COLO668 (cell line): Measurements from ENCODE around the gene USP24.

ENCODE experiments used
- DNase-seq: peaks from one replicate; lab custom pipeline; 2025; ENCODE audit not compliant: unreplicated experiment; lab: John Stamatoyannopoulos, UW

Gene USP24

DNA sequence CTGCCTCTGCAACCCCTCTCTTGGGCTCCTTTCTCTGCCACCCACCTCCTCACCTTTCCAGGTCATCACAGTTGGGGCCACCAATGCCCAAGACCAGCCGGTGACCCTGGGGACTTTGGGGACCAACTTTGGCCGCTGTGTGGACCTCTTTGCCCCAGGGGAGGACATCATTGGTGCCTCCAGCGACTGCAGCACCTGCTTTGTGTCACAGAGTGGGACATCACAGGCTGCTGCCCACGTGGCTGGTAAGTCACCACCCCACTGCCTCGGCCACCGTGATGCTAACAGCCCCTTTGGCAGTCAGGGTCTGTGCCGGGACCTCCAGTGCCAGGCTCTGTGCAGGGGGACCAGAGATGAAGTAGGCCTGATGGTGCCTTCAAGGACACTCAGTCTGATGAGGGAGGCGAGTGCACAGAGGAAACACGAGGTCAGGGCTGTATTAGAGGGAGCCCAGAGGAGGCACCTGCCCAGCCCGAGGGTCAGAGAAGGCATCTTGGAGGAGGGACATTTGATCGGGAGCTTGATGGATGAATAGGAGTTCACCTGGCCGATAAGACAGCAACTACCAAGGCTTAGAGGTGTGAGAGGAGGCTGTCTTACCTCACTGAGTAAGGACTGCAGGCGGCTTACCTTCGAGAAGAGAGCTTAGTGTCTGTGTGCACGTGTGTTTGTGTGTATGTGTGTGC lies 157.8 kb downstream of the USP24 start:
- no peak for DNase-seq

DNA sequence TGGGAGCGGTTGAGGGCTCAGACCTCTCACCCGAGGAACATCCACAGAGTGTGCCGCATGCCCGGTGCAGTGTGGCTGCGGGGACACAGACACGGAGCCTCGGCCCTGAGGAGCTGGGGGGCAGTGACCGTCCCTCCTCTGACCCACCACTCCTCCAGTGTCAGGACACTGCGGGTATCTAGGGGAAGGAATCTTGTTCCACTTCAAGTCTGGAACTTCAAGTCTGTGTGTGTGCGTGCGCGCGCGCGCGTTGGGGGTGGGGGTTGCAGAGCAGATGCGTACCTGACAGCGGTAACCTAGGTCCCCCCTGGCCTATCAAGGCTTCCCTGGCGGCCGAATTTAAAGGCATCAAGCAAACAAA lies 158.6 kb downstream of the USP24 start:
- no peak for DNase-seq

DNA sequence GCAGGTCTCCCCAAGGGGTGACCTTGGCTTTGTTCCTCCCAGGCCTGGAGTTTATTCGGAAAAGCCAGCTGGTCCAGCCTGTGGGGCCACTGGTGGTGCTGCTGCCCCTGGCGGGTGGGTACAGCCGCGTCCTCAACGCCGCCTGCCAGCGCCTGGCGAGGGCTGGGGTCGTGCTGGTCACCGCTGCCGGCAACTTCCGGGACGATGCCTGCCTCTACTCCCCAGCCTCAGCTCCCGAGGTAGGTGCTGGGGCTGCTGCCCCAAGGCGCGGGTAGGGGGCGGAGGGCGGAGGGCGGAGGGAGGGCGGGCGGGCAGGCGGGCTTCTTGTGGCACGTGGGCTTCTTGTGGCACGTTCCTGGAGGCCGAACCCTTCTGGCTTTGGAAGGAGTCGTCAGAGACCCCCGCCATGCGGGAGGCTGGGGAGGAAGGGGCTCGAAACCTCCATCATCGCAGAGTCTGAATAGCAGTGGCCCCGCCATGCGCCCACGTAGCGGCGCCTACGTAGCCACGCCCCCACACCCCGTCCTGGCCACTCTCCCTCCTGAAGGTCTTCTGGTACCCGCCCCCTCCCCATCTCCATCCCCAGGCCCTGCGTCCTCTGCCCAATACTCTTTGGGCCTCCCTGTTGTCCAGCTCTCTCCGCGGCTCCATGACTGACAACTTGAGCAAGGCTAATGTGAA lies 159.1 kb downstream of the USP24 start:
- DNase-seq, result no peak

DNA sequence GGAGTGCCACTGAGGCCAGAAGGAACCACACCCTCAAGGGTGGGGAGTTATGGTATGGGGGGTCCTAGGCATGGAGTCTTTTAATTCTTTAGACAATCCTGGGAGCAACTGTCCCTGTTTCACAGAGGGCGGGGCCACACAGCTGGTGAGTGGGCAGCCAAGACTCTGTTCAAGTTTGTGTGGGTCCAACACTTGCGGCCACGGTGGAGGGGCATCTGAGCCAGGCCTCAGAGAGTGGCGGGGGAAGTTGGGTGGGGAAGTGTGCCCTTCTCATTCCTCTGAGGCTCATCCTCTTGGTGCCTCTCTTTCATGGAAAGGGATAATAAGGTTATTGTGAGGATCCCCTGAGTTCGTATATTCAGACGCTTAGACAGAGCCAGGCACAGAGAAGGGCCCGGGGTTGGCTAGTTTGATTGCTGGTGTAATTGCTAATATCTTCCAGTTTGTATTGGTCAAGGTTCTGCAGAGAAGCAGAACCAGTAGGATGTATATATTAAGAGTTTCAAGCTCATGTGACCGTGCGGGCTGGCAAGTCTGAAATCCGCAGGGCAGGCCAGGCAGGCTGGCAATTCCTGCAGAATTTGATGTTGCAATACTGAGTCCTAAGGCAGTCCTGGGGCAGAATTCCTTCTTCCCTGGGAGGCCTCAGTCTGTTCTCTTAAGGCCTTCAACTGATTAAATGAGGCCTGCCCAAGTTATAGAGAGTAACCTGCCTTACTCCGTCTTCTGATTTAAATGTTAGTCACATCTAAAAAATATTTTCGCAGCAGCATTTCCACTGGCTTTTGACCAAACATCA lies 159.9 kb downstream of the USP24 start:
- DNase-seq, result no peak

DNA sequence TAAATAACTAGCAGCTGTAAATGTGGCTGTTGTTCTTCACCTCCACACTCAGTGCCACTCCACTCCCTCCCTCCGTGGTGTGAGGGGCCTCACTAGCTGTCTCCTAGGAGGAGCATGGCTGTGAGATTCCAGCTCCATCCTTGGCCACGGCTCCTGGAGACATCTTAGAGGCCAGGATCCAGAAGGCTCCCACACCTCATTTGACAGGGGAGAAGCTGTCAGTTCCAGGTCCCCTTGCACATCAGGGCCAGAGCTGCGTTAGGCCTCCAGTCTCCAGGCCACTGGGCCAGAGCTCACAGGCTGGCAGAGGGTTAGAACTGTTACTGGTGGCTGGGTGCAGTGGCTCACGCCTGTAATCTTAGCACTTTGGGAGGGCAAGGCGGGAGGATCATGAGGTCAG lies 160.8 kb downstream of the USP24 start:
- DNase-seq, result no peak

DNA sequence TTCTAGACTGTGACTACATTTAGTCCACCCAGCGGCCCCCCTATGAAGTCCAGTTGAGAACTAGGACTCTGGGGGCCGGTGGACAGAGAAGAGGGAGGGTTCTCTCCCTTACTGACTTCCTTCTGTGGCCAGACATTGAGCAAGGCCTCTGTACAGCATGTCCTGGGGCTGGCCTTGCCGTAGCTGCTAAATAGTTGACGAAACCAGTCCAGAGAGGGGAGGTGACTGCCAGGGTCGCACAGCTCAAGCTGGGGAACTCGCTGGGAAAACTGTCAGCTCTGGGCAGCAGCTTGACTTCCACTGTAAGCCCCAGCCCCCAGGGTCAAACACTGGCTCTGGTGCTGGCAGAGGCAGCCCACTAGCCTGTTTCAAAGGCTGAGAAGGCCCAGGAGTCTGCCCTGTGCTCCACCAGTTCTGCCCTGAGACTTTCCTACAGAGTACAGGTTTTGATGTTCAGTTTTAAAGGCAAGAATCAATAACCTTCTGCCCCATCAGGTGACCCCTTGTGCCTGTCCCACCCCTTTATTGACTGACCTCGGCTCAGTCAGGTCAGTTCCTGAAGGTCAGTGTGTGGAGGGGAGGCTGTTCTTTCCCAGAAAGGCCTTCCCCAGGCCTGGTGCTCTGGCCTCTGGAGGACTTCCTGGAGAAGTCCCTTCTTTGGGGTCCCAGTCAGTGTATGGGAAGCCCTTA lies 161.8 kb downstream of the USP24 start:
- no peak for DNase-seq

DNA sequence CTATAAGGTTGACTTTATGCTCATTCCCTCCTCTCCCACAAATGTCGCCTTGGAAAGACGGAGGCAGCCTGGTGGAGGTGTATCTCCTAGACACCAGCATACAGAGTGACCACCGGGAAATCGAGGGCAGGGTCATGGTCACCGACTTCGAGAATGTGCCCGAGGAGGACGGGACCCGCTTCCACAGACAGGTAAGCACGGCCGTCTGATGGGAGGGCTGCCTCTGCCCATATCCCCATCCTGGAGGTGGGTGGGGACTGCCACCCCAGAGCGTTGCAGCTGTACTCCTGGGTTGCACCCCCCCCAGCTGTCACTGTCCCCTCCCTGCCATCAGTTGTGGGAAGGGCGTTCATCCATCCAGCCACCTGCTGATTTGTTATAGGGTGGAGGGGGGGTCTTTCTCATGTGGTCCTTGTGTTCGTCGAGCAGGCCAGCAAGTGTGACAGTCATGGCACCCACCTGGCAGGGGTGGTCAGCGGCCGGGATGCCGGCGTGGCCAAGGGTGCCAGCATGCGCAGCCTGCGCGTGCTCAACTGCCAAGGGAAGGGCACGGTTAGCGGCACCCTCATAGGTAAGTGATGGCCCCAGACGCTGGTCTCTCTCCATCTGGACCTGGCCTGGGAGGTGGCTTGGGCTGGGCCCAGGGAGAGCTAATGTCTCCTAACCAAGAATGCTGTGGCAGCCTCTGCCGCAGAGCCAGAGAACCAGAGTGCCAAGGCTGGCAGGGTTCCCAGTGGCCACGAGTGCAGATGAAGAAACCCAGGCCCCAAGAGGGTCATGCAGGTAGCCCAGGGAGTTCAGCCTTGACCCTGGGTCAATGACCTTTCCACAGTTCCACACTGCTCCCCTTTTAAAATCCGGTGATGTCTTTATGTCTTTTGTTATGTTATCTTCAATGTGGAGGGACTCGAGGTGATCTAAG lies 162.7 kb downstream of the USP24 start:
- DNase-seq, result no peak

DNA sequence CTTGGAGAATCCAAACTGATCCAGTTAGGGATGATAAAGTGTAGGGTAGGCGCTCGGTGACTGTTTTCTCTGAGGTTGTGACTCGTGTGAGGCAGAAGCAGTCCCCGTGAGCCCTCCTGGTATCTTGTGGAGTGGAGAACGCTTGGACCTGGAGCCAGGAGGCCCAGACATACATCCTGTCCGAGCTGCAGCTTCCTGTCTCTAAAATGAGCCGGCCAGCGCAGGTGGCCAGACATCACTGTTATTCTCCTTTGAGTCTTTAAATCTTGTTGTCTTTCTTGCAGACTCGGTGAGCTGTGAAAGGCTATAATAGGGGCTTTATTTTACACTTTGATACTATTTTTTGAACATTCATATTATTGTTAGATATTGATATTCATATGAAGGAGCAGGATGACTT lies 163.5 kb downstream of the USP24 start:
- DNase-seq, result no peak

DNA sequence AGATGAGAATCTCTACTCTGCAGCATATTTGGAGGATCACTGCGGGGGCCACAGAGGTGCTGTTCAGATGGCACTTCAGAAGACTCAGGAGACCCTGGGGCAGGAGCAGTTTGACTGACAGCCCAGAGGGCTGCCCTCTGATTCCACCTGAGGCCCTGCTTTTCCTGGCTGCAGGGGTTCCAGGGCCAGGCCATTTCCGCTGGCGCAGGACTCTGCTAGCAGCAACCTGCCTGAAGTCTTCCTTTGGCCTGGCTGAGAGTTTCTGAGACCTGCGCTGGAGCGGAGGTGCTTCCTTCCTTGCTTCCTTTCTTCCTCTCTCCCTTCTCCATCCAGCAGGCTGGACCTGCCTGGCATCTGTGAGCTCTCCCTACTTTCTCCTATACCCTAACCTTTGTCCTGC lies 164.0 kb downstream of the USP24 start:
- DNase-seq, result no peak

DNA sequence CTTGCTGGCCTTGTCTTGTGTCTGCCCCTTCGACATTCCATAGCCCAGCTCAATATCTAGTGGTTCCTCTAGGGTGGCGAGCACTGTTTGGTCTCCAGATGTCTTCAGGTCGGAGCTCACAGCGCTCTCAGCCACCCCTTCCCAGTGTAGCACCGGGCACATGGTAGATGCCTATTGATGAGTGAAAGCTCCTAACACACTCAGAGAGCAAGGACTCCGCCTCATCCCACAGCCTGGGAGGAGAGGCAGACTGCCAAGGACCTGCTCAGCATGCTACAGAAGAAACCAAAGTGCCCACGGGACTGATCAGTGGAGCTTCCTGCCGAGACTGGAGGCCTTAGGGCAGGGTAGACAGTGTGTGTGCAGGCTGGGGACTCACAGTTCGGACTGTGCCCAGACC lies 164.9 kb downstream of the USP24 start:
- DNase-seq, result no peak

DNA sequence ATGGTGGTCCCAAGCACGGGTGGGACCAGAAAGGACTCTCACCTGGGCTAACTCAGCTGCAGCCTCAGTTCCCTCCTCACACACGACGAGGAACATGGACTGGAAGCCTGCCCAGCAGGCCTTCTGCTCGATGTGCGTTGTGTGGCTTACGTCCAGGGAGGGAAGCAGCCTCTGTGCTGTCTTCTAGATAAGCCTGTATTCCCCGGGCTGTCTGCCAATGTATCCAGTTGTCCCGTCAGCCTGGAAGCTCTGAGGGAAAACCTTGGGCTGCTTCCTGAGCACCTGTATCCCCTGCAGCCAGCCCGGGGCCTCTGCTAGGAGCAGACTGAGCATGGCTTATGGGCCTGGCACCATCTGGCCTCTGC lies 165.3 kb downstream of the USP24 start:
- no peak for DNase-seq

DNA sequence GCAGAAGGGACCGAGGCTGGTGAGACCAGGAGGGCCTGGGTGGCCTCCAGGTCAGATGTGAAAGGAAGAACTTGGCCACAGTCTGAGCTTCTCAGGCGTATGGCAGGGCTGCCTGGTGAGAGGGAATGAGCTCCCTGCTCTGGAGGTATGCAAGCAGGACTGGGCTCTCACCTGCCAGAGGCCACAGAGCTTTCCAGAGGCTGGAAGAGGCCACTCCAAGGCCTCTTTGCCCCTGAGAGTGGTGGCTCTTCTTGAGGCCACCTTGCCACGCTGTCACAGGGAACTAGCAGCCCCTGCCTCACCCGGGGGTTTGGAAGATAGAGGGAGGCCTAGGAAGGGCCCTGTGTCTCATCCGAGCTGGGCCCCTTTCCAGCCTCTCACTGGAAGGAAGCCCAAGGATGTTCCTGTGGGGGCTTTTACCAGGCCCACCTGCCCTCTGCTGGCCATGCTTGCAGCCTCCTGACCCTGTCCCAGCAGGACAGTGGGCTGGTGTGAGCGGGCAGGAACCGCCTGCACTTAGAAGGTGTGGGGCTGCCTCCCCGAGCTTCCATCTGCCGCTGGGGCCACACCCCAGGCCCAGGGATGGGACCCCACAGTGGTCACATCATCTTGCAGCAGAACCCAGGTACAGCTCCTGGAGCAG lies 165.8 kb downstream of the USP24 start:
- no peak for DNase-seq

DNA sequence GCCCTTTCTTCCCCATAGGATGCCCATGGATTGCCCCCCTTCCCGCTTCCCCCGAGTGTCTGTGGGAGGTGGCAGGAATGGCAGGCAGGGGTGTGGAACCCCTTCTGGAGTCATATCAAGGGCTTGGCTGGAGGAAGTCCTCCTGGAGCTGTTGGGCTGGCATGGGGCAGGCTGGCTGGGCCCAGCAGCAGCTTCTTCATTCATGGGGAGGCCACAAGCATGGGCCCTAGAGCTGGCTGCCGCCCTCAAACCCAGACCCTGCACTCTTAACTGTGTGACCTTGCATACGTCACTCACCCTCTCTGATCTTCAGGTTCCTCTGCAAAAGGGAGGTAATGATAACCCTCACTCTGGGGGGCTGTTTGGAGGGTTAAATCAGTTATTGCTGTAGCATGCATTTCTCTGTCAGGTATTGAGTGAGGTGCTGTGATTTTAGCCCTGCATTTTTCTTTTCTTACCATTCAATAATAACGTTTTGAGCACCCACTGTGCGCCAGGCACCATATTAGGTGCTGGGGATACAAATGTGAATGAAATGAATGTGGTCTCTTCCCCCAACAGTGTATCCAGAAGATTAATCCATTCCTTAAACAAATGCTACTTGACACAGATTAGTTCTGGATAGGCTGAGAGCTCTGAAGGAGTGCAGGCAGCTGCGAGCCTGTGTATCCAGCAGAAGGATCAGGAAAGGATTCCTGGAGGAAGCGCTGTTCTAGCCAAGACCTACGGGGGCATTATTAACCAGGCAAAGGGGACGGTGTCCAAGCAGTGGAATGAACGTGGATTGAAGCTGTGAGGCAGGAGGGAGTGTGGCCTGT lies 166.5 kb downstream of the USP24 start:
- DNase-seq, result no peak

DNA sequence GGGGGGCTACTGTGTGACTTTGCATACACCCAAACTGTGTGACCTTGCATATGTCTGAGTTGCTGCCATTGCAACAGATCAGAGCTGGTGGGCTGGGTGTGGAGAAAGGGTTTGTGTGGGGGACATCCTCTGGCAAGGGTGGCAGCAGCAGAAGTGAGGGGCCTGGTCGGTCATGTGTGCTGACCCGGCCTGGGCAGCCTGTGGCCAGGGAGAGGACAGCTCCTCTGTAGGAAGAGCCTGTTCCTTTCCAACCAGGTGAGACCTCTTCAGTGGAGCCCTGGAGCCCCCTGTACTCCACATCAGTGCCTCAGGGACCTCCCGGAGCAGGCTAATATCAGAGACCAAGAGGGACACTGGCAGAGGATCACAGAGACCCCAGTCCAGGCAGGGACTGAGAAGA lies 167.6 kb downstream of the USP24 start:
- DNase-seq, result no peak

DNA sequence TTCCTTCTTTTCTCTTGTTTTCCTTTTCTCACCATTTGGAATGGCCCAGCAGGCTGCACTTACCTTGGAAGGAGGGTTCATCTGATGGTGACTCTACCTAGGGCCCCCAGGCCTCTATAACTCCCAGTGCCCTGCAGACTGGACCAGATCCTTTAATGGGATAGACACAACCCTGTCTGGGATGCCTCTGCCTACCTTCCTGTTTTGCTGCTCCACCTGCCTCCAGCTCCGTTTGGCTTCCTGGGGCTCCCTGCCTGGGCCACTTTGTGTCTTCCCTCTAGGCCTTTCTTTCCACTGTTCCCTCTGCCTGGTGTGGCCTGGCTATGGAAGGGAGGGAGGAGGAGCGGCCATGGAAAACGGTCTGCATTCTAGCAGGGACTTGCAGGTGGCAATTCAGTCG lies 168.3 kb downstream of the USP24 start:
- no peak for DNase-seq

DNA sequence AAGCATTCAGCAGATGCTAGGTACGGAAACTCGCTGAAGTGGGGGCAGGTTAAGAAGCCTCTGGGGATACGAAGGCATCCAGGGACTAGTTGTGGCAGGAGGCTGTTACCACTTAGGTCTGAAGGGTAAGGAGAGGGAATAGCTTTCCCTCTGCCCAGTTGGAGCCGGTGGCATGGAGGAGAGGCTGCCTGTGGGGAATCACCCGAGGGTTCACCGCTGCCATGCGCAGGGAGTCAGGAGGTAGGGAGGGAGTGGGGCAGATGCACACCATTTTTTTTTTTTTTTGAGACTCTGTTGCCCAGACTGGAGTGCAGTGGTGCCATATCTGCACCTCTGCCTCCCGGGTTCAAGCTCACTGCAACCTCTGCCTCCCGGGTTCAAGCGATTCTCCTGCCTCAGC lies 169.7 kb downstream of the USP24 start:
- no peak for DNase-seq

DNA sequence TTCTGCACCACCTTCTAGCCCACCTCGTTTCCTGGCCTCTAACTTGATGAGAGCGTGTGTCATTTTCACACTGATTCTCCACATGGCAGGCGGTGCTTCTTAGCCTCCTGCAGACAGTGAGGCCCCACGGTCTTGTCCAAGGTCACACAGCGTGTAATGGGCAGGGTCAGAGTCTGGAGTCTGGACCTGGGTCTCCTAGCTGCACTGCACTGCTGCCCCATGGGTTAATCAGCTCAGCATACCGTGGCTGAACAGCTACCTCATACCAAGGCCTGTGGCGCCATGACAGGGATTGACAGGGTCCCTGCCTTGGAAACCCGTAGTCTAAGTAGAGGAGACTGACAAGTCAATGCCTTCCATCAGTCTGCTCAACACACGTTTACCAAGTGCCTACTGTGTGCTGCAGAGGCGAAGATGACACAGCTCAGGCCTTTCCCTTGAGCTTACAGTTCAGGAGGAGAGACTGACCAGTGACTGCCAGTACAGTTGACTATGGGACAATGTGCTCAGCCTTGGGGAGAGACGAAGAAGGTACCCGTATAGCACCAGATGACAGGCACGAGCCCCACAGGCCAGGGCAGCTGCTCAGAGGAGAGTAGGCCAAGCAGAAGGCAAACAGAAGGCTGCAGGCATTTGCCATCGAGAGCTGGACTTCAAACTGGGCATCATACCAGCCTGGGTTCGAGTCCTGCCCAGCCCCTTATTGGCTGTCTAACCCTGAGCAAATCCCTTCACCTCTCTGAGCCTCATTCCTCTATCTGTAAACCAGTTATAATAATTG lies 170.4 kb downstream of the USP24 start:
- DNase-seq, result no peak

DNA sequence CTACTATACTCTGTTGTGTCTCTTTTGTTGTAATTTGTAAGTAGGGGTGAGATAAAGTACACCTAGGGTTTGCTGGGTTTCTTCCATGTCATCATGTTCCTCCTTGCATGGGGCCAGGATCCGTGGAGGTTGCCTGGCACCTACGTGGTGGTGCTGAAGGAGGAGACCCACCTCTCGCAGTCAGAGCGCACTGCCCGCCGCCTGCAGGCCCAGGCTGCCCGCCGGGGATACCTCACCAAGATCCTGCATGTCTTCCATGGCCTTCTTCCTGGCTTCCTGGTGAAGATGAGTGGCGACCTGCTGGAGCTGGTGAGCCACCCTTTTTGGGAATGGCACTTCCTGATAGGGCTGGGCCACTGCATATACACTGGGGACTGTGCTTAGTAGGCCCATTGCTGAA lies 171.4 kb downstream of the USP24 start:
- no peak for DNase-seq

DNA sequence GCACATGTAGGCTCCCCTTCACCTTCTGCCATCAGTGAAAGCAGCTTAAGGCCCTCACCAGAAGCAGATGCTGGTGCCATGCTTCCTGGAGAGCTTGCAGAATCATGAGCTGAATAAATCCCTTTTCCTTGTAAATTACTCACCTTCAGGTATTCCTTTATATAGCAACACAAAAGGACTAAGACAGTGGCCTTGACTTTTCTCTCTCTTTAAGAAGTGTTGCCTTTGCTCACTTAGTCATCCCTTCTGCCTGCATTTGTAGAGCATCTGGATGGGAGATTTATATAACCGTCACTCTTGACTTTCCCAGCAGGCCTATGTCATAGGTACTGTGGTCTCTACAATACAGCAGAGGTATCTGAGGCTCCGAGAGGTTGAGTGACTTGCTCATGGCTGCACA lies 172.2 kb downstream of the USP24 start:
- no peak for DNase-seq
